GM12872 (cell line): ENCODE measurements around the gene OSTN.

Experiments
- CTCF ChIP-seq: IDR thresholded peaks from 3 replicates; pipeline ENCODE4 v1.5.1; 2011; ENCODE audit warnings: low read depth, mild to moderate bottlenecking, low read length, moderate library complexity; ENCODE audit not compliant: insufficient read depth

Gene OSTN

DNA sequence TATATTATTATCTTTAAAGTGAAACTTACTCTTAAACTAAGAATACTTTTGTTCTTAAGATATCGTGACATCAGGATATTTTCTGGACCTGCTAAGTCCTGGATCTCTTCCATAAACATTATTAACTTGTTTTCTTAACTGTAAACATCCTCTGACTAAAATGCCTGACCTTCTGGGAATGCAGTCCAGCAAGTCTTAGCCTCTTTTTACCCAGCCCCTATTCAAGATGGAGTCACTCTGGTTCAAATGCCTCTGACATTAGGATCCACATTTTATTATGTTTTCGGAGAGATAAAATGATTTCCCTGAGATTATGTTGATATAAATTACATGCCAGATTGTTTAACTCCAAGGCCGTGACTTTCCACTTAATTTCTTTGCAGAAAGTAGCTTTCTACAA, 37.6 kb downstream of the OSTN start:
- no peak for TF ChIP-seq CTCF

DNA sequence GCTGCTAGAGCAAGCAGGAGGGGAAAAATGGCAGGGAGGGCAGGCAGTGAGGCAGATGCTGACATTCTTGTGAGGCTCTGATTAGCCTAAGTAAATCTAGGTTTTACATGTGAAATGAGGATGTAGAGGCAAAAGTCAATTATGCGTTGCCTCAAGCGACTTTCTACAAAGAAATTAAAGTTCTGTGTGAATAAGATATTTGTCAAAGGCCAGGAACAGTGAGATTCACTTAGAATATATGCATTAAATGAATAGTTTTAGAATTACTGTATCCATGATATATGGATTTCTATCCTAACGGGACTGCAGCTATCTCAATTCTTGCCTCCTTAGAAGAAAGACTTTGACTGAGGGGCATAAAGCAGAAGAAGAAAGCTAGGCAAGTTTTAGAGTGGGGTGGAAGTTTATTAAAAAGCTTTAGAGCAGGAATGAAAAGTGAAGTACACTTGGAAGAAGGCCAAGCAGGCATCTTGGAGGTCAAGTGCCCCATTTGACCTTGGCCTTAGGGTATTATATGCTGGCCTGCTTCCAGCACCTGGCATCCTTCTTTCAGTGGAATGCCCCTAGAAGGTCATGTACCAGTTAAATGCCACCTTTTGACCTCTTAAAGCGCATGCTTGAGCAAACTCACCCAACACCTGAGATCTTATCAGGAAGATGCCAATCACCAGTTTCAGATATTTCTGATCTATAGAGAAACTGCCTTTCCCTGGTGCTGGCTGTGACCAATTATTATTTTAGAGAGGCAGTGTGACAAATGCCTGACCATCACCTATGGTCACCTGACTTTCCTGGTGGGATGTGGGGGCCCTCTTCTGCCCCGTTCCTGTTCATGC, 38.2 kb downstream of the OSTN start:
- TF ChIP-seq CTCF: no peak

DNA sequence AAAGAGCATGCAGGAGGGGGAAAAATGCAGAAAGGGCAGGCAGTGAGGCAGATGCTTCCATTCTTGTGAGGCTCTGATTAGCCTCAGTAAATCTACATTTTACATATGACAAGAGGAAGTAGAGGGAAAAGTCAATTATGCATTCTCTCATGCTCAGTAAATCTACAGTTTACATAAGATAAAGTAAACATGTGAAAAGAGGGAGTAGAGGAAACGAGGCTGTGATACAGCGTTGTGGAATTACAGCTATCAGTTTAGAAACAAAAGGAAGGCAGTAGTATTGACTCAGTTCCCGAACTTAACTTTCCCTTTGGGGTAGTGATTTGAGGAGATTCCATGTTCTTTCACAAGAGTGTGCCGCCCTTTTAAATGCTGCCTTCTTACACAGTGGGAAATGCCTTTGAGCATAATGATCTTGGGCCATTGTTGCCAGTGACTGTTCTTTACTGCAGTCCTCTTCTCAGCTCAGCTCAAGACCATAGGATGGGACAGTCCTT, 39.3 kb downstream of the OSTN start:
- no peak for TF ChIP-seq CTCF

DNA sequence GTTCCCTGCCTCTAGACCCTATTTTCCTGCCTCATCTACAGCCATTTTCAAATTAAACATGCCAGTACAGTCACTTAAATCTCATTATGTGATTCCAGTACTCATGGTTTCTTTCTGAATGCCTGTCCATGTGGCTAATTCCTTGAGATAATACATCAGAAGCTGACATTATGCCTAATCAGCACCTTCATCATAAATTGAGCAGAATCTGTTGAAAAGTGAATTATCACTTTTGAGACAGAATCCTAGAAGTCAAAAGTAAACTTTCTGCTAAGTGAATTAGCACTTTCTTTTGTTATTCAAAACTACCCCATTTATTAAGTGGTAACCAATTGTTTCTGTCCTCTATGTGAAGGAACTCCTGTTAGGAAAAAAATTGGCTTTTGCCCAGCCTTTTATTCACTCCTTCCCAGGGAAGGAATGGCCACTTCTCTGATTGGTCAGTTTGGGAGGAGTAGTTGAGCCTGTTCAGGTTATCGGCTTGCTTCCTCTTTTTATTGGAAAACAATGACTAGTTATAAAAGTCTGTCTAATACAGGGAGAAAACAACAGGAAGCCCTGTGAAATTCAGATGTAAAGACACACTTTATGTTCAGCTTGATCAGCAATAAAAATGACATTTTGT, 40.5 kb downstream of the OSTN start:
- no peak for TF ChIP-seq CTCF

GRCh38 chr3:191240486-191240885, 41.4 kb downstream of the OSTN start:
- no peak for TF ChIP-seq CTCF

GRCh38 chr3:191244242-191244867, 45.3 kb downstream of the OSTN start:
- TF ChIP-seq CTCF: peak; percentile 38; the same call in 1 of the 3 replicates

GRCh38 chr3:191246630-191247029, 47.6 kb downstream of the OSTN start:
- TF ChIP-seq CTCF: no peak
